ENCODE measurements around the gene NOM1.

The NOM1 gene

GRCh38 chr7:156975620-156976019 is 26.1 kb downstream of the NOM1 start:
- H3K36me3 ChIP-seq: peaks cover 18% of the 10 kb centered on the region

GRCh38 chr7:156979007-156979606 is 29.6 kb downstream of the NOM1 start:
- H3K27ac ChIP-seq: no peak overlapping the region
- H3K9me3 ChIP-seq (ENCODE audit: severe bottlenecking): peaks cover 3% of the 10 kb centered on the region
- no peak for DNase-seq
- no peak overlapping the region for H3K4me3 ChIP-seq (ENCODE audit: low read depth, low read length)
- no peak for TF ChIP-seq CTCF (IDR thresholded peaks at IDR 0.05; ENCODE audit: low read depth, low read length)
- H3K27me3 ChIP-seq (ENCODE audit: insufficient read depth, low read depth, severe bottlenecking): no peaks in the 10 kb centered on the region
- H3K36me3 ChIP-seq: no peaks in the 10 kb centered on the region; the same call in 1 of the 2 replicates

More at GRCh38 chr7:156975620-156976019, 26.1 kb downstream of the NOM1 start:
- no peak overlapping the region for H3K27ac ChIP-seq
- DNase-seq: no peak
- peaks cover 3% of the 10 kb centered on the region for H3K9me3 ChIP-seq (ENCODE audit: severe bottlenecking)
- TF ChIP-seq CTCF (IDR thresholded peaks at IDR 0.05; ENCODE audit: low read depth, low read length): no peak
- H3K4me3 ChIP-seq (ENCODE audit: low read depth, low read length): no peak overlapping the region
- H3K27me3 ChIP-seq (ENCODE audit: insufficient read depth, low read depth, severe bottlenecking): no peaks in the 10 kb centered on the region

DNA sequence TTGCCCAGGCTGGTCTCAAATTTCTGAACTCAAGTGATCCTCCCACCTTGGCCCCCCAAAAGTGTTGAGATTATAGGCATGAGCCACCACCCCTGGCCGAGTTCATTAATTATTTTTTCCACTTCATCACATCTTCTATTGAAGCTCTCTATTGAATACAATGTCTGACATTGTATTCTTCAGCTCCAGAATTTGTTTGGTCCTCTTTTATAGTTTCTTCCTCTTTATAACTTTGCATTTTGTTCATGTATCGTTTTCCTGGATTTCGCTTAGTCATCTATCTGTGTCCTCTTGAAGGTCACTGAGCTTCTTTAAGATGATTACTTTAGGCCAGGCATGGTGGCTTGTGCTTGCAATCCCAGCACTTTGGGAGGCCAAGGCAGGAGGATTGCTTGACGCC is 30.2 kb downstream of the NOM1 start:
- Histone ChIP-seq H3K36me3 (no peaks in the 10 kb centered on the region; the same call in 1 of the 2 replicates), H3K27ac (no peak overlapping the region), H3K27me3 (ENCODE audit: insufficient read depth, low read depth, severe bottlenecking) (no peaks in the 10 kb centered on the region), H3K4me3 (ENCODE audit: low read depth, low read length) (no peak overlapping the region), H3K9me3 (ENCODE audit: severe bottlenecking) (peaks cover 3% of the 10 kb centered on the region)
- no peak for DNase-seq
- no peak for TF ChIP-seq CTCF (IDR thresholded peaks at IDR 0.05; ENCODE audit: low read depth, low read length)

GRCh38 chr7:156984174-156984891 is 34.8 kb downstream of the NOM1 start:
- H3K9me3 ChIP-seq (ENCODE audit: severe bottlenecking): peaks cover 3% of the 10 kb centered on the region
- TF ChIP-seq CTCF (IDR thresholded peaks at IDR 0.05; ENCODE audit: low read depth, low read length): no peak
- no peak overlapping the region for H3K27ac ChIP-seq
- H3K27me3 ChIP-seq (ENCODE audit: insufficient read depth, low read depth, severe bottlenecking): no peaks in the 10 kb centered on the region
- DNase-seq: no peak
- no peaks in the 10 kb centered on the region for H3K36me3 ChIP-seq
- H3K4me3 ChIP-seq (ENCODE audit: low read depth, low read length): no peak overlapping the region

DNA sequence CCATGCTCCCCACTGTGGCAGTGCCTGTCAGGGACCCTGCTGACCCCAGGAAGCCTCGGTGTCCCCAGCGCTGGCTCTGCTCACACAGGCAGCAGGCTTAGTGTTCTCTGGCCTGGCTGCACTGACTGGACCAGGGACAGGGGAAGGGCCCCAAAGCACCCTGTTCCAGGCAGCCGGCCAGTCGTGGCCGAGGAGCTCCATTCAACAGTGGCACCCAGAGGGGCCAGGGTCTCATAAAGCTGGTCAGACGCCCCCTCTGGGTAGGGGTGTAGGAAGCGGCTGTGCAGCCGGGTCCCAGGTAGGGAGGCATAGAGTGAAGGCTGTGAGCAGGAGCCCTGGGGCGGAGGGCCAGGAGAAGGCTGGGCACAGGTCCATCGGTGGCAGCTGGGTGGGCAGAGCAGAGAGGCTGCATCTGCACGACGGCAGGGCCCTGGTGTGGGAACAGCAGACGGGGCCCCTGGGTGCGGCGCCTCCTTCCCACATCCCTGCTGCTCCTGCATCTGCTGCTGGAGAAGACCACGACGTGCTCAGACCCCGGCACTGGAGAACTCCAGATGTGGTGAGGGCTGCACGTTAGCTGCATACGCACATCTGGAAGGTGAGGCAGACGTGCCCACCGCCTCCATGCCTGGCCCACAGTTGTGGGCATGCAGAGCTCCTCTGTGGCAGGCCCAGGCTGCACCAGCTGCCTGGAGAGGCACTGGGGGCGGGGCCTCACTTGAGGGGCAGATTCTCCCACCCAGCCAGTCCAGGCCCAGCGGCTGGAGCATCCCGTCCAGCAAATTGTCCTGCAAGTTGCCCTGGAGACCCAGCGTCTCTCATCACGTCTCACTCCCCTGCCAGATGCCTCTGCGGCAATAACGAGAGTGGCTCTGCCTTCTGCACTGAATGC is 35.8 kb downstream of the NOM1 start:
- Histone ChIP-seq H3K36me3 (no peaks in the 10 kb centered on the region), H3K27me3 (ENCODE audit: insufficient read depth, low read depth, severe bottlenecking) (no peaks in the 10 kb centered on the region), H3K27ac (no peak overlapping the region), H3K4me3 (ENCODE audit: low read depth, low read length) (no peak overlapping the region), H3K9me3 (ENCODE audit: severe bottlenecking) (no peaks in the 10 kb centered on the region)
- no peak for DNase-seq
- TF ChIP-seq CTCF (IDR thresholded peaks at IDR 0.05; ENCODE audit: low read depth, low read length): no peak
